T-helper 17 cell (primary cell): ENCODE results near the gene ACSS1. TPM values are rescaled to one million over a fixed set of nuclear protein-coding genes. Genes with fewer than 3 reads are reported as not detected.

Experiments used
- ATAC-seq: fragments of 150-1000 bp; cut with Tn5 transposase; 2 replicates; pipeline ENCODE4 v1.10.0; 2021; ENCODE audit warnings: mild to moderate bottlenecking, moderate library complexity
- DNase-seq, 3 donors: peaks; one replicate each; pipeline versions ENCODE4 v3.0.0 to v3.0.0-alpha.2; 2020 to 2021
- H3K9me3 ChIP-seq: one replicate; pipeline ENCODE4 v1.7.0; 2013; ENCODE audit warnings: low read length, mild to moderate bottlenecking; ENCODE audit not compliant: control insufficient read depth, poor library complexity, severe bottlenecking
- H3K27ac Mint-ChIP-seq: one replicate; pipeline ENCODE4 v1.8.0; 2022; ENCODE audit warnings: mild to moderate bottlenecking, moderate library complexity, mixed read lengths
- H3K27me3 Mint-ChIP-seq: one replicate; pipeline ENCODE4 v1.8.0; 2022; ENCODE audit warnings: mixed read lengths
- H3K36me3 Mint-ChIP-seq: one replicate; pipeline ENCODE4 v1.8.0; 2022; ENCODE audit warnings: low read depth, mixed read lengths
- H3K4me1 Mint-ChIP-seq: one replicate; pipeline ENCODE4 v1.8.0; 2022; ENCODE audit warnings: mild to moderate bottlenecking, mixed read lengths
- H3K4me3 Mint-ChIP-seq: one replicate; pipeline ENCODE4 v1.8.0; 2022; ENCODE audit warnings: mild to moderate bottlenecking, moderate library complexity, mixed read lengths
- total RNA-seq, 4 donors: library from RNA in 2 of 4; stranded (reverse) in 2 of 4; gene quantifications; one replicate each; pipeline ENCODE4 v1.2.3 and lab custom pipeline; 2022 to 2026

The ACSS1 gene
- total RNA-seq, 2 donors from 2014 or later: 33.1 to 34.0 TPM

- ATAC-seq: no peak
- no peak for DNase-seq
- H3K27ac Mint-ChIP-seq: no peak overlapping the region
- no peaks in the 10 kb centered on the region for H3K36me3 Mint-ChIP-seq
- H3K4me3 Mint-ChIP-seq: no peak overlapping the region
- H3K27me3 Mint-ChIP-seq: peaks cover 68% of the 10 kb centered on the region
- H3K4me1 Mint-ChIP-seq: peaks cover 6% of the 10 kb centered on the region
- H3K9me3 ChIP-seq: no peaks in the 10 kb centered on the region
Observed at GRCh38 chr20:25071734-25072133, 13.8 kb upstream of the ACSS1 start.

- H3K27me3 Mint-ChIP-seq: peaks cover 71% of the 10 kb centered on the region
- H3K4me1 Mint-ChIP-seq: peaks cover 7% of the 10 kb centered on the region
- no peak for ATAC-seq
- H3K4me3 Mint-ChIP-seq: no peak overlapping the region
- H3K9me3 ChIP-seq: no peaks in the 10 kb centered on the region
- H3K36me3 Mint-ChIP-seq: no peaks in the 10 kb centered on the region
- DNase-seq: no peak
- no peak overlapping the region for H3K27ac Mint-ChIP-seq
Observed at GRCh38 chr20:25070821-25071473, 13.0 kb upstream of the ACSS1 start.

GRCh38 chr20:25067102-25067987, 9.4 kb upstream of the ACSS1 start:
- Mint-ChIP-seq H3K27ac (no peak overlapping the region), H3K36me3 (no peaks in the 10 kb centered on the region), H3K27me3 (peaks cover 58% of the 10 kb centered on the region), H3K4me3 (no peak overlapping the region), H3K4me1 (peaks cover 15% of the 10 kb centered on the region)
- DNase-seq (no peak), ATAC-seq (no peak)
- H3K9me3 ChIP-seq: no peaks in the 10 kb centered on the region

- peaks cover 48% of the 10 kb centered on the region for H3K27me3 Mint-ChIP-seq
- H3K4me3 Mint-ChIP-seq: no peak overlapping the region
Observed at GRCh38 chr20:25066386-25066785, 8.4 kb upstream of the ACSS1 start.

GRCh38 chr20:25065625-25066338, 7.8 kb upstream of the ACSS1 start:
- Mint-ChIP-seq H3K27ac (peak overlapping the region; percentile 73), H3K4me3 (no peak overlapping the region), H3K27me3 (peaks cover 42% of the 10 kb centered on the region), H3K36me3 (no peaks in the 10 kb centered on the region), H3K4me1 (peaks cover 18% of the 10 kb centered on the region)
- H3K9me3 ChIP-seq: no peaks in the 10 kb centered on the region
- ATAC-seq (peak; percentile 80), DNase-seq (peak; percentile 38 to 54 (median 47))

More at GRCh38 chr20:25066386-25066785, 8.4 kb upstream of the ACSS1 start:
- DNase-seq (no peak), ATAC-seq (no peak)
- no peaks in the 10 kb centered on the region for H3K9me3 ChIP-seq
- Mint-ChIP-seq H3K27ac (peak overlapping the region; percentile 73), H3K4me1 (peaks cover 15% of the 10 kb centered on the region), H3K36me3 (no peaks in the 10 kb centered on the region)

GRCh38 chr20:25065072-25065624, 7.2 kb upstream of the ACSS1 start:
- ATAC-seq: no peak
- Mint-ChIP-seq H3K4me1 (peaks cover 22% of the 10 kb centered on the region), H3K27me3 (peaks cover 36% of the 10 kb centered on the region), H3K27ac (no peak overlapping the region), H3K4me3 (no peak overlapping the region), H3K36me3 (no peaks in the 10 kb centered on the region)
- H3K9me3 ChIP-seq: no peaks in the 10 kb centered on the region
- DNase-seq: peak in 1 of 3 donors; percentile 6

GRCh38 chr20:25064561-25065071, 6.7 kb upstream of the ACSS1 start:
- no peak overlapping the region for H3K27ac Mint-ChIP-seq
- ATAC-seq: no peak
- no peaks in the 10 kb centered on the region for H3K9me3 ChIP-seq
- H3K4me3 Mint-ChIP-seq: no peak overlapping the region
- DNase-seq: peak in 1 of 3 donors; percentile 1
- H3K4me1 Mint-ChIP-seq: peaks cover 19% of the 10 kb centered on the region
- no peaks in the 10 kb centered on the region for H3K36me3 Mint-ChIP-seq
- H3K27me3 Mint-ChIP-seq: peaks cover 31% of the 10 kb centered on the region

GRCh38 chr20:25063981-25064380, 6.0 kb upstream of the ACSS1 start:
- H3K4me1 Mint-ChIP-seq: peaks cover 20% of the 10 kb centered on the region
- no peak overlapping the region for H3K4me3 Mint-ChIP-seq
- no peak overlapping the region for H3K27ac Mint-ChIP-seq
- peaks cover 25% of the 10 kb centered on the region for H3K27me3 Mint-ChIP-seq
- H3K36me3 Mint-ChIP-seq: no peaks in the 10 kb centered on the region
- no peak for DNase-seq
- no peak for ATAC-seq
- H3K9me3 ChIP-seq: no peaks in the 10 kb centered on the region

GRCh38 chr20:25063546-25063945, 5.6 kb upstream of the ACSS1 start:
- Mint-ChIP-seq H3K4me1 (peaks cover 22% of the 10 kb centered on the region), H3K27ac (no peak overlapping the region), H3K36me3 (no peaks in the 10 kb centered on the region), H3K4me3 (no peak overlapping the region), H3K27me3 (peaks cover 25% of the 10 kb centered on the region)
- ATAC-seq: no peak
- peak in 1 of 3 donors; percentile 5 for DNase-seq
- H3K9me3 ChIP-seq: no peaks in the 10 kb centered on the region

GRCh38 chr20:25062841-25063240, 4.9 kb upstream of the ACSS1 start:
- H3K27me3 Mint-ChIP-seq: peaks cover 25% of the 10 kb centered on the region
- H3K9me3 ChIP-seq: no peaks in the 10 kb centered on the region
- H3K27ac Mint-ChIP-seq: no peak overlapping the region
- ATAC-seq (no peak), DNase-seq (no peak)
- H3K4me1 Mint-ChIP-seq: peaks cover 22% of the 10 kb centered on the region
- H3K36me3 Mint-ChIP-seq: no peaks in the 10 kb centered on the region
- no peak overlapping the region for H3K4me3 Mint-ChIP-seq

- no peaks in the 10 kb centered on the region for H3K9me3 ChIP-seq
- no peak overlapping the region for H3K4me3 Mint-ChIP-seq
- H3K36me3 Mint-ChIP-seq: no peaks in the 10 kb centered on the region
- H3K27me3 Mint-ChIP-seq: peaks cover 25% of the 10 kb centered on the region
- peak overlapping the region; percentile 87 for H3K27ac Mint-ChIP-seq
- ATAC-seq (no peak), DNase-seq (peak in 1 of 3 donors; percentile 6)
- peaks cover 22% of the 10 kb centered on the region for H3K4me1 Mint-ChIP-seq
Observed at GRCh38 chr20:25061821-25062530, 4.0 kb upstream of the ACSS1 start.

GRCh38 chr20:25061103-25061799, 3.3 kb upstream of the ACSS1 start:
- Mint-ChIP-seq H3K36me3 (no peaks in the 10 kb centered on the region), H3K27me3 (peaks cover 24% of the 10 kb centered on the region), H3K27ac (peak overlapping the region; percentile 87), H3K4me1 (peaks cover 25% of the 10 kb centered on the region), H3K4me3 (peak overlapping the region; percentile 59)
- ATAC-seq (no peak), DNase-seq (peak in 1 of 3 donors; percentile 1)
- H3K9me3 ChIP-seq: no peaks in the 10 kb centered on the region
